GM12872 (cell line): ENCODE results near the gene CEP72.

ENCODE experiments used
- TF ChIP-seq, protein P1 (sequence below): IDR thresholded peaks from 3 replicates; pipeline ENCODE4 v1.5.1; 2011; ENCODE audit warnings: low read depth, mild to moderate bottlenecking, low read length, moderate library complexity; ENCODE audit not compliant: insufficient read depth

CEP72 gene, protein sequence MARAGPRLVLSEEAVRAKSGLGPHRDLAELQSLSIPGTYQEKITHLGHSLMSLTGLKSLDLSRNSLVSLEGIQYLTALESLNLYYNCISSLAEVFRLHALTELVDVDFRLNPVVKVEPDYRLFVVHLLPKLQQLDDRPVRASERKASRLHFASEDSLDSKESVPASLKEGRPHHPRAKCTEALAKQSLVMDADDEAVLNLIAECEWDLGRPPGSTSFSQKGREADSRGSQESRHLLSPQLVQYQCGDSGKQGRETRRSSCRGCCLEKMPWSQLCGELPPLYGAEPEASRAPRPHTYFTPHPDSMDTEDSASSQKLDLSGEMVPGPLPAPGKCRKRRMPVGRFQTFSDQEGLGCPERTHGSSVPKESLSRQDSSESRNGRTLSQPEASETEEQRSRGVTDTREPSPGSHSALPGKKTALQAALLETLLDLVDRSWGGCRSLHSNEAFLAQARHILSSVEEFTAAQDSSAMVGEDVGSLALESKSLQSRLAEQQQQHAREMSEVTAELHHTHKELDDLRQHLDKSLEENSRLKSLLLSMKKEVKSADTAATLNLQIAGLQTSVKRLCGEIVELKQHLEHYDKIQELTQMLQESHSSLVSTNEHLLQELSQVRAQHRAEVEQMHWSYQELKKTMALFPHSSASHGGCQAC

DNA sequence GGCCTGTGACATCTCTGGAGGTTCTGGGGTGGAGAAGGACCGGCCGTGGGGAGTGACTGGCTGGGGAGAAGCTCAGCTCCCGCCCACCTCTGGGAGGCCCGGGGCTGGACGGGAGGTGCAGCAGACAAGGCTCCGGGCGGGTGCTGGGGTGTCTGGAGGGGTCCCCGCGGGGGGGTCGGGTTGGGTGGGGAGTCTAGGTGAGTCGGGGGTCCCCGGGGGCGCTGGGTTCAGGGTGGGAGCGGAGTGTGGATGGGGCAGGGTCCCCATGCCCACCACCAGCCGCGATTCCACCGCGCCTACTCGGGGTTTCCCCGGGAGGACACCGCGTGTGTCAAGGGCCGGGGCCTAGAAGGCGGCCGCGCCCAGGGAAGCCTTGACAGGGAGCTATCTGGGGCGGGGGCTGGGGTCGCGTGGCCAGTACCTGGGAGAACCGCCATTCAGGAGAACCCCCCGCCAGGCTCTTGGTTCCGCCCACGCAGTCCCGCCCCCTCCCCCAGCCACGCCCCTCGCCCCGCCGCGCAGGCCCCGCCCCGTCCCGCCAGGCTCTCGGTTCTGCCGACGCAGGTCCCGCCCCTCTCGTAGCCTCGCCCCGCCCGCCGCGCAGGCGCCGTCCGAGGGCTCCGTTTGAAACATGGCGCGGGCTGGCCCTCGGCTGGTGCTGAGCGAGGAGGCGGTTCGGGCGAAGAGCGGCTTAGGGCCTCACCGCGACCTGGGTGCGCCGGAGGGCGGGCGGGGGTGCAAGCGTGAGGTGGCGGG is at the start of gene CEP72:
CEP72 (plus strand) TSS at position 610 of the 756 bp plus-strand sequence; CDS start at position 632, 22 bp downstream.
- TF ChIP-seq, protein P1, sequence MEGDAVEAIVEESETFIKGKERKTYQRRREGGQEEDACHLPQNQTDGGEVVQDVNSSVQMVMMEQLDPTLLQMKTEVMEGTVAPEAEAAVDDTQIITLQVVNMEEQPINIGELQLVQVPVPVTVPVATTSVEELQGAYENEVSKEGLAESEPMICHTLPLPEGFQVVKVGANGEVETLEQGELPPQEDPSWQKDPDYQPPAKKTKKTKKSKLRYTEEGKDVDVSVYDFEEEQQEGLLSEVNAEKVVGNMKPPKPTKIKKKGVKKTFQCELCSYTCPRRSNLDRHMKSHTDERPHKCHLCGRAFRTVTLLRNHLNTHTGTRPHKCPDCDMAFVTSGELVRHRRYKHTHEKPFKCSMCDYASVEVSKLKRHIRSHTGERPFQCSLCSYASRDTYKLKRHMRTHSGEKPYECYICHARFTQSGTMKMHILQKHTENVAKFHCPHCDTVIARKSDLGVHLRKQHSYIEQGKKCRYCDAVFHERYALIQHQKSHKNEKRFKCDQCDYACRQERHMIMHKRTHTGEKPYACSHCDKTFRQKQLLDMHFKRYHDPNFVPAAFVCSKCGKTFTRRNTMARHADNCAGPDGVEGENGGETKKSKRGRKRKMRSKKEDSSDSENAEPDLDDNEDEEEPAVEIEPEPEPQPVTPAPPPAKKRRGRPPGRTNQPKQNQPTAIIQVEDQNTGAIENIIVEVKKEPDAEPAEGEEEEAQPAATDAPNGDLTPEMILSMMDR = no peak

DNA sequence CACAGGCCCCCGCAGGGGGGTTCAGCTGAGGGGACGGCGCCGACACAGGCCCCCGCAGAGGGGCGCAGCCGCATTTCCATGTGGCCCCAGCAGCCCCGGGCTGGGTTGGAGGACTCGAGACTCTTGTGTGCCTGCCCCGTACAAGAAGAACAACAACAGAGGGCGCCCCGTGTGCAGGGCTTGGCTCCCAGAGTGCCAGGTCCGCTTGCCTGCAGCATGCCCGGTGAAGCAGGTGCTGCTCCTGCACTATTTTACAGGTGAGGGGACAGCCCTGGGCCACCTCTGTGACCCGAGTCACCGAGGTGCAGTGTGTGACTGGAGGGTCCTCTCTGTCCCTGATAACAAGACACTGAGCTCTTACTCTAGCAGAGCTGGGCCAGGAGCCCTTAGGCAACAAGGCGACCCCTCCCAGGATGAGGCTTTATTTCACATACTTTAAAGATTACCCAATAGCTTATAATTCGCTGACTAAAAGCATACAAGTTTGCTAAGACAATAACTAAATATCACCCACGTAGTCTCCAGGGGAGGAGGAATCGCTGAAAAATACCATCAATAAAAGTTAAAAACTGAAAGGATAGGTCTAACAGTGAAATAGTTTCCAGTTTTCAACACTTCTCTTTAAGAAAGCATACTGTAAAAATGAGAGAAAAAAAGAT is 46.2 kb upstream of the CEP72 start:
- TF ChIP-seq, protein P1 = no peak

DNA sequence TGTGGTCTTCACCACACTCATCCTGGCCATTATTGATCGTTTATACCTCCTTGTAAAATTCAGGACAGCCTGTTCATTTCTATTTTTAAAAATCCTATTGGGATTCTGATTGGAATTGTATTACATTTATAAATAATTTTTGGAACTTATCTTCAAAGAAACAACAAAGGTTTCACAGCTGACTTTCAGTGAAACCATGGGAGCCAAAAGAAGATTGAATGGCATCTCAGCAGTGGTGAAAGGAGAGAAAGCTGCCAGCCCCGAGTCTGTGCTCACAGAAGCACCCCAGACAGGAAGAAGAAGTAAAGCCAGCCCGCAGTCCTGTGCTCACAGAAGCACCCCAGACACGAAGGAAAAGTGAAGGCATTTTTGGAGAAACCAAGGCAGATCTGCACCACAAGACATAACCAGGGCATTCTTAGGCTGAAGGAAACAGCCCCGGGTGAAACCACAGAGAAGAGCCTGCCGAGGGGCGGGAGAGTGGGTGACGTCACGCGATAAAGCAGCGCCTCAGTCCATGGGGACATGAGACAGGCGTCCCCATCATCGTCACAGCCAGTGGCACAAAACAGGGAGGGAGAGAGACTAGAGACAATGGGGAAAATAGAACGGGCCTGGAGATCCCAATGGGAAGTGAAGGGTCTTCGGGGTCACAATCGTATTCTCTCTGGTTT is 45.4 kb upstream of the CEP72 start:
- TF ChIP-seq, protein P1 = no peak

DNA sequence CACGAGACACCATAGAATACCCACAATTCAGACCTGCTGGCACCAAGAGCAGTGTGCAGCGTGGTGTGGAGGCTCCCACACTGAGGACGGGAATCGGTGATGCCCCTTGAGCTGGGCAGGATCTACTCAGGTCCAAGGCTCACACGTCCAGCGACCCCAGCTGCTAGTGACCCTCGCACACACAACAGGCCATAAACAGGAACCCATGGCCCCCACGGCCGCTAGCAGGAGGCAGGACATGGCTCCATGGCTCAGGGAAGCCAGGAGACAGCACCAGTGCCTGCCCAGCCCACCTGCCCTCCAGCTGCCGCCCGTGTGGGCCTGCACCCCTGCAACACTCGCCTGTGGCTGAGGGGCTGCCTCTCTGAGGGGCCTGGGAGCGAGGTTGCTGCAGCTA is 44.5 kb upstream of the CEP72 start:
- TF ChIP-seq, protein P1 = no peak

DNA sequence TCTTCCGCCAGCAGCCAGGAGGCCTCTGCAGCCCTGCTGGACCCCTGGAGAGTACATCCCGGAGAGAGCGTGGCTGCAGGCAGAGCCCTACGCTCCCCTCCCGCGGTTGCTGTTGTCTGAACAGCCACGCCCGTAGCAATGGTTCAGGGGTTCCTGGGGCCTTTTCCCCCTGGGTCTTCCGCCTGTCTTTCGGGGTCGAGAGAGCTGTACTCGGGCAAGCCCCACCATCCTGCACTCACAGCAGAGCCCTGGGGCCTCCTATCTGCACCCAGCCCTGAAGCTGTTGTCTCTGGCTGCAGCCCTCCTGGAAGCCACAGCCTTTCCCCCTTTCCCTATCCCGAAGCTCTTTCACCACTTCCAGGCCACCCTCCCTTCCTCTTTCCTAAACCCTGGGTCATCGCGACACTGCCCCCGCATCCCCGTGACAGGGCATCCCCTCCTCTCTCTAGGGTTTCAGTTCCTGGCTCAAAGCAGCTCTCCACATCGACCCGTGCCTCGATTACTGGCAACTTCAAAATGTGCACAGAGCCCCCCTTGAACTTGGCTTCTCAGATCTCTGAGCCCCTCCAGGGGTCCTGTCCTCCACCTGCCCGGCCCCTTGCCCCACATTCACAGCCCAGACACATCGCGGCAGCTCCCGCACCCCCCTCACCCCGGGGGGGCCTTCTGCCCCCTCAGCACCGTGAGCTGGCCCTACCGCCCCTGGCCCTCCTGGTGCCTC is 43.9 kb upstream of the CEP72 start:
- TF ChIP-seq, protein P1 = no peak

DNA sequence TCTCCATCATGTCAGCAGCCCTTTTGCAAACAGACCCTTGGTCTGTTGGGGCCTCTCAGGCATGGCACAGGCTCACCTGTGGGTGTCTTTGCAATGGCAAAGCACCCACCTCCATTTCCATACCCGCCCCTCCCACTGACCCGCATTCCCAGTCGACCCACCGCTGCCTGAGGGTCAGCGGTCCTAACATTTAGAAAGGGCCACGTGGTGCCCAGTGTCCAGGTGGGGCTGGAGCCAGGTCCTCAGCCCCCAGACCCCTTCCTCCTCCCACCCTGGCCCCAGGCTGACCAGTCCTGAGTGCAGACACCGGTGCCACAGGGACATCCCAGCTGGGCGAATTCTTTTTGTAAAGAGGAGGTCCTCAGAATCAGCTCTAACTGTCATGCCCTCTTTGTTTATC is 43.3 kb upstream of the CEP72 start:
- TF ChIP-seq, protein P1 = no peak
